ENCODE measurements around the gene ARHGEF1. TPM values are rescaled to one million over a fixed set of nuclear protein-coding genes. Genes with fewer than 3 reads are reported as not detected.

The ARHGEF1 gene
- total and polyA plus RNA-seq, 3 experiments from 2014 or later: 295 to 350 (median 312) TPM

- H3K27ac Mint-ChIP-seq: peak within 1 kb of the TSS; percentile 86 to 100 (median 96)
- peak within 1 kb of the TSS; percentile 93 for H3K27ac ChIP-seq (ENCODE audit: low read depth, low read length)
- POLR2A ChIA-PET: interaction anchor here (0.7 to 3.7 kb wide), 14 partner anchors 9 to 596 kb away, joined by 3 to 72 read pairs (median 9); partner anchors contain the start of genes ERFL, HNRNPUL1 and RABAC1
- H3K27me3 Mint-ChIP-seq: peaks cover 0 to 4% of the 10 kb centered on the region in 2 donors
- H3K27me3 ChIP-seq (ENCODE audit: insufficient read depth, low read length, poor library complexity, severe bottlenecking): no peaks in the 10 kb centered on the region
- H3K9me3 Mint-ChIP-seq: no peaks in the 10 kb centered on the region
- peaks cover 43 to 50% (median 46%) of the 10 kb centered on the region in 3 donors for H3K4me1 Mint-ChIP-seq
- H3K36me3 Mint-ChIP-seq: peaks cover 5 to 49% (median 20%) of the 10 kb centered on the region in 3 donors
- H3K9me3 ChIP-seq (ENCODE audit: low read length): no peaks in the 10 kb centered on the region
- DNase-seq: peak; percentile 96 to 99 (median 98)
- peak within 1 kb of the TSS; percentile 79 for H3K4me3 ChIP-seq (ENCODE audit: low read length)
- peaks cover 48% of the 10 kb centered on the region for H3K4me1 ChIP-seq (ENCODE audit: insufficient read depth, low read length)
- peaks cover 37% of the 10 kb centered on the region for H3K36me3 ChIP-seq (ENCODE audit: insufficient read depth, low read length)
- peak within 1 kb of the TSS; percentile 88 to 99 (median 92) for H3K4me3 Mint-ChIP-seq
- CTCF ChIA-PET: interaction anchor here (0.6 to 4.5 kb wide), 24 partner anchors 8 to 904 kb away, joined by 3 to 85 read pairs (median 4); partner anchors contain the start of genes ARHGEF1 and RABAC1
Observed at GRCh38 chr19:41859618-41860418, 23.2 kb upstream of the ARHGEF1 start, which contains the start of gene RPS19. RPS19 (plus strand) TSS chr19:41860255; CDS start chr19:41860775, 520 bp downstream.

- peaks cover 55% of the 10 kb centered on the region for H3K4me1 ChIP-seq (ENCODE audit: insufficient read depth, low read length)
- peak overlapping the region; percentile 79 for H3K4me3 ChIP-seq (ENCODE audit: low read length)
- Mint-ChIP-seq H3K36me3 (peaks cover 5 to 55% (median 20%) of the 10 kb centered on the region in 3 donors), H3K4me3 (peak overlapping the region; percentile 87 to 99 (median 92)), H3K9me3 (no peaks in the 10 kb centered on the region), H3K27me3 (peaks cover 0 to 4% of the 10 kb centered on the region in 2 donors), H3K4me1 (peaks cover 46 to 55% (median 51%) of the 10 kb centered on the region in 3 donors), H3K27ac (peak overlapping the region; percentile 85 to 100 (median 94))
- H3K9me3 ChIP-seq (ENCODE audit: low read length): no peaks in the 10 kb centered on the region
- H3K27ac ChIP-seq (ENCODE audit: low read depth, low read length): peak overlapping the region; percentile 93
- peaks cover 44% of the 10 kb centered on the region for H3K36me3 ChIP-seq (ENCODE audit: insufficient read depth, low read length)
- ChIA-PET POLR2A (interaction anchor here (1.0 to 3.7 kb wide), 14 partner anchors 8 to 596 kb away, joined by 3 to 72 read pairs (median 8); partner anchors contain the start of genes ERFL, HNRNPUL1 and RABAC1), CTCF (interaction anchor here (1.0 to 4.5 kb wide), 19 partner anchors 8 to 384 kb away, joined by 3 to 85 read pairs (median 6); partner anchors contain the start of genes ARHGEF1 and RABAC1)
- no peak for DNase-seq
- no peaks in the 10 kb centered on the region for H3K27me3 ChIP-seq (ENCODE audit: insufficient read depth, low read length, poor library complexity, severe bottlenecking)
Observed at GRCh38 chr19:41860419-41861115, 22.4 kb upstream of the ARHGEF1 start.

GRCh38 chr19:41861116-41861768, 21.7 kb upstream of the ARHGEF1 start:
- CTCF ChIA-PET: interaction anchor here (2.0 to 4.5 kb wide), 8 partner anchors 11 to 97 kb away, joined by 7 to 85 read pairs (median 26); partner anchors contain the start of genes ARHGEF1 and RABAC1
- Histone ChIP-seq H3K27me3 (ENCODE audit: insufficient read depth, low read length, poor library complexity, severe bottlenecking) (no peaks in the 10 kb centered on the region), H3K9me3 (ENCODE audit: low read length) (no peaks in the 10 kb centered on the region), H3K36me3 (ENCODE audit: insufficient read depth, low read length) (peaks cover 48% of the 10 kb centered on the region), H3K4me1 (ENCODE audit: insufficient read depth, low read length) (peaks cover 57% of the 10 kb centered on the region), H3K4me3 (ENCODE audit: low read length) (peak overlapping the region; percentile 79), H3K27ac (ENCODE audit: low read depth, low read length) (peak overlapping the region; percentile 93)
- Mint-ChIP-seq H3K36me3 (peaks cover 5 to 58% (median 20%) of the 10 kb centered on the region in 3 donors), H3K4me3 (peak overlapping the region; percentile 87 to 99 (median 92)), H3K9me3 (no peaks in the 10 kb centered on the region), H3K4me1 (peaks cover 48 to 58% (median 53%) of the 10 kb centered on the region in 3 donors), H3K27me3 (peaks cover 0 to 4% of the 10 kb centered on the region in 2 donors), H3K27ac (peak overlapping the region; percentile 85 to 100 (median 94))
- POLR2A ChIA-PET: interaction anchor here (1.0 to 3.7 kb wide), 6 partner anchors 12 to 97 kb away, joined by 3 to 72 read pairs (median 22); partner anchors contain the start of gene RABAC1
- DNase-seq: no peak

GRCh38 chr19:41861846-41862245, 21.1 kb upstream of the ARHGEF1 start:
- H3K27ac ChIP-seq (ENCODE audit: low read depth, low read length): peak overlapping the region; percentile 93
- Mint-ChIP-seq H3K27ac (peak overlapping the region; percentile 51 to 100 (median 92)), H3K4me3 (peak overlapping the region; percentile 87 to 99 (median 92)), H3K9me3 (no peaks in the 10 kb centered on the region), H3K27me3 (peaks cover 0 to 4% of the 10 kb centered on the region in 2 donors), H3K36me3 (peaks cover 5 to 62% (median 20%) of the 10 kb centered on the region in 3 donors), H3K4me1 (peaks cover 51 to 62% (median 56%) of the 10 kb centered on the region in 3 donors)
- H3K9me3 ChIP-seq (ENCODE audit: low read length): no peaks in the 10 kb centered on the region
- POLR2A ChIA-PET: interaction anchor here (1.0 to 3.7 kb wide), 5 partner anchors 11 to 84 kb away, joined by 3 to 72 read pairs (median 24); no protein-coding TSS in a partner anchor
- DNase-seq: no peak
- CTCF ChIA-PET: interaction anchor here (0.7 to 16.3 kb wide), 8 partner anchors 10 to 173 kb away, joined by 3 to 227 read pairs (median 31); partner anchors contain the start of genes ARHGEF1 and RABAC1
- no peak overlapping the region for H3K4me3 ChIP-seq (ENCODE audit: low read length)
- peaks cover 49% of the 10 kb centered on the region for H3K36me3 ChIP-seq (ENCODE audit: insufficient read depth, low read length)
- H3K4me1 ChIP-seq (ENCODE audit: insufficient read depth, low read length): peaks cover 62% of the 10 kb centered on the region
- no peaks in the 10 kb centered on the region for H3K27me3 ChIP-seq (ENCODE audit: insufficient read depth, low read length, poor library complexity, severe bottlenecking)

- no peaks in the 10 kb centered on the region for H3K27me3 Mint-ChIP-seq
- H3K4me1 ChIP-seq (ENCODE audit: insufficient read depth, low read length): peaks cover 69% of the 10 kb centered on the region
- peak in 1 of 5 donors; percentile 26 for DNase-seq
- H3K27ac Mint-ChIP-seq: peak overlapping the region; percentile 51 to 95 (median 82)
- peak overlapping the region; percentile 62 to 94 (median 90) for H3K4me3 Mint-ChIP-seq
- no peaks in the 10 kb centered on the region for H3K9me3 Mint-ChIP-seq
- peaks cover 5 to 66% (median 20%) of the 10 kb centered on the region in 3 donors for H3K36me3 Mint-ChIP-seq
- peak overlapping the region; percentile 7 for H3K4me3 ChIP-seq (ENCODE audit: low read length)
- H3K27ac ChIP-seq (ENCODE audit: low read depth, low read length): peak overlapping the region; percentile 93
- ChIA-PET POLR2A (interaction anchor here (0.6 to 1.3 kb wide), 6 partner anchors 9 to 83 kb away, joined by 3 to 7 read pairs (median 4); no protein-coding TSS in a partner anchor), CTCF (interaction anchor here (0.7 to 16.3 kb wide), 5 partner anchors 12 to 172 kb away, joined by 3 to 227 read pairs (median 3); partner anchors contain the start of gene ARHGEF1)
- peaks cover 51 to 62% (median 56%) of the 10 kb centered on the region in 3 donors for H3K4me1 Mint-ChIP-seq
- no peaks in the 10 kb centered on the region for H3K9me3 ChIP-seq (ENCODE audit: low read length)
- H3K27me3 ChIP-seq (ENCODE audit: insufficient read depth, low read length, poor library complexity, severe bottlenecking): no peaks in the 10 kb centered on the region
- peaks cover 49% of the 10 kb centered on the region for H3K36me3 ChIP-seq (ENCODE audit: insufficient read depth, low read length)
Observed at GRCh38 chr19:41862445-41862986, 20.5 kb upstream of the ARHGEF1 start.

GRCh38 chr19:41863209-41863931, 19.6 kb upstream of the ARHGEF1 start:
- Mint-ChIP-seq H3K36me3 (peaks cover 5 to 74% (median 24%) of the 10 kb centered on the region in 3 donors), H3K27me3 (no peaks in the 10 kb centered on the region), H3K27ac (peak overlapping the region; percentile 29 to 89 (median 74)), H3K4me1 (peaks cover 59 to 70% (median 64%) of the 10 kb centered on the region in 3 donors), H3K4me3 (peak overlapping the region in 4 of 7 donors; percentile 47 to 90 (median 86)), H3K9me3 (no peaks in the 10 kb centered on the region)
- ChIA-PET CTCF (interaction anchor here (0.9 to 16.3 kb wide), 5 partner anchors 11 to 172 kb away, joined by 3 to 227 read pairs (median 5); partner anchors contain the start of gene ARHGEF1), POLR2A (interaction anchor here (0.6 to 1.3 kb wide), 7 partner anchors 8 to 1293 kb away, joined by 3 to 7 read pairs (median 4); no protein-coding TSS in a partner anchor)
- Histone ChIP-seq H3K4me3 (ENCODE audit: low read length) (no peak overlapping the region), H3K9me3 (ENCODE audit: low read length) (no peaks in the 10 kb centered on the region), H3K27ac (ENCODE audit: low read depth, low read length) (peak overlapping the region; percentile 12), H3K4me1 (ENCODE audit: insufficient read depth, low read length) (peaks cover 78% of the 10 kb centered on the region), H3K27me3 (ENCODE audit: insufficient read depth, low read length, poor library complexity, severe bottlenecking) (no peaks in the 10 kb centered on the region), H3K36me3 (ENCODE audit: insufficient read depth, low read length) (peaks cover 52% of the 10 kb centered on the region)
- DNase-seq: no peak

Data from CD8-positive, alpha-beta memory T cell (primary cell).